Measurements from ENCODE around the gene SAP30. TPM values are rescaled to one million over a fixed set of nuclear protein-coding genes. Genes with fewer than 3 reads are reported as not detected.

Gene SAP30
- total RNA-seq, 1 experiment from 2014 or later = 13.5 TPM

DNA sequence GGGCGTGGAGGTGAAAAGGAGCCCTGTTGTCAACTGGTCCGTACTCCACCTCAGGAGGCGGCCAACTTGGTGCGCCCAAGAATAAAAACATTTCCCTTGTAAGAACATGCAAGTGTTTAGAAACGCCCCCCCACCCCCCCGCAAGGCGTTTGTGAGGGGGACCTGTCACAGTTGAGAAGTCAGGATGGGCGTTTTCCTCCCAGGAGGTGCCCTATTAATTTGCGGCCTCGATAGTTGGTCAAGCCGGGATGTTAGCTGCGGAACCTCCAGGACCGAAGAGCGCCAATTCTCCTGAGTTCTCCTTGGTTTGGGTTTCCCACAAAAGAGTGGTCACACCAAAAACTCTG is 651 bp upstream of the SAP30 start:
- H2BK120ac ChIP-seq (ENCODE audit: low read depth, low read length, poor library complexity, severe bottlenecking) = no peak overlapping the region
- DNase-seq = no peak

More for the DNA sequence above, 651 bp upstream of the SAP30 start:
- no peaks in the 10 kb centered on the region for H3K4me1 ChIP-seq (ENCODE audit: insufficient read depth, low read length)
- no peaks in the 10 kb centered on the region for H3K27me3 ChIP-seq (ENCODE audit: insufficient read depth, low read length)
- H3K23ac ChIP-seq (ENCODE audit: insufficient read length, low read depth, low read length) = no peak overlapping the region
- no peaks in the 10 kb centered on the region for H3K9me3 ChIP-seq (ENCODE audit: control insufficient read depth, low read depth, low read length)
- no peaks in the 10 kb centered on the region for H3K79me1 ChIP-seq (ENCODE audit: insufficient read depth, low read depth, low read length, poor library complexity, severe bottlenecking)
- H3K23me2 ChIP-seq (ENCODE audit: insufficient read length, low read depth, low read length, poor library complexity, severe bottlenecking) = peaks cover 5% of the 10 kb centered on the region
- H3K56ac ChIP-seq (ENCODE audit: insufficient read length, low read depth, low read length) = no peak overlapping the region
- no peak overlapping the region for H4K91ac ChIP-seq (ENCODE audit: insufficient read length, low read depth, low read length)
- H4K20me1 ChIP-seq (ENCODE audit: control insufficient read depth, insufficient read depth, insufficient read length) = no peaks in the 10 kb centered on the region
- peak overlapping the region; percentile 85 for H3K9ac ChIP-seq (ENCODE audit: extremely low read depth, insufficient read length, low read length)
- WGBS (ENCODE audit: extremely low coverage, insufficient read length, low lambda C conversion rate) = no CpG with 5 or more reads among the region's 14 CpGs
- no peak overlapping the region for H2BK12ac ChIP-seq (ENCODE audit: insufficient read length, low read depth, low read length)
- no peak for TF ChIP-seq CTCF (conservative IDR thresholded peaks at IDR 0.05)
- H2BK15ac ChIP-seq (ENCODE audit: low read depth, low read length) = no peak overlapping the region
- H3K79me2 ChIP-seq (ENCODE audit: insufficient read depth, low read length) = no peaks in the 10 kb centered on the region
- no peak overlapping the region for H2BK5ac ChIP-seq (ENCODE audit: insufficient read length, low read length)
- no peak overlapping the region for H3K4ac ChIP-seq (ENCODE audit: low read depth, low read length)
- H3K36me3 Mint-ChIP-seq (ENCODE audit: insufficient read depth in 1 of 3, low read depth in 3 of 3) = peaks cover 7 to 9% (median 8%) of the 10 kb centered on the region in 3 experiments
- no peak overlapping the region for H4K5ac ChIP-seq (ENCODE audit: insufficient read length, low read depth, low read length)
- H2BK20ac ChIP-seq (ENCODE audit: low read depth, low read length, poor library complexity, severe bottlenecking) = no peak overlapping the region
- H3K4me3 Mint-ChIP-seq = peak overlapping the region; percentile 99 to 100
- H3K9me3 Mint-ChIP-seq = no peaks in the 10 kb centered on the region
- no peak overlapping the region for H3K18ac ChIP-seq (ENCODE audit: insufficient read length, low read depth, low read length)
- peak overlapping the region; percentile 91 to 98 (median 98); a peak in 6 of 7 replicates for H3K27ac Mint-ChIP-seq
- peak overlapping the region; percentile 93 for H3K4me2 ChIP-seq (ENCODE audit: insufficient read depth, insufficient read length, low read length)
- H2AK5ac ChIP-seq (ENCODE audit: insufficient read length, low read length) = no peak overlapping the region
- H3K4me1 Mint-ChIP-seq = peaks cover 16 to 21% of the 10 kb centered on the region in 2 experiments; a peak in 3 of 4 replicates
- peak overlapping the region; percentile 43 for H3K27ac ChIP-seq (ENCODE audit: insufficient read length, low read depth, low read length)
- no peaks in the 10 kb centered on the region for H3K27me3 Mint-ChIP-seq (ENCODE audit: low read depth)
- no peak overlapping the region for H3K14ac ChIP-seq (ENCODE audit: insufficient read depth, low read length)
- H2AFZ ChIP-seq (ENCODE audit: low read length) = peak overlapping the region; percentile 89
- H4K8ac ChIP-seq (replicated peaks; ENCODE audit: insufficient read length, low read depth, low read length) = no peak overlapping the region
- no peak overlapping the region for H3T11ph ChIP-seq (ENCODE audit: low read length)
